ENCODE data around the gene TMEM259.
"Not testable (repeated sequence)": the region's sequence is repeated elsewhere in the genome, so short reads cannot be mapped to it uniquely, and the experiment has no call there.

Gene TMEM259

GRCh38 chr19:1038978-1039645, 18.2 kb upstream of the TMEM259 start:
- no peak for FAIRE-seq

DNA sequence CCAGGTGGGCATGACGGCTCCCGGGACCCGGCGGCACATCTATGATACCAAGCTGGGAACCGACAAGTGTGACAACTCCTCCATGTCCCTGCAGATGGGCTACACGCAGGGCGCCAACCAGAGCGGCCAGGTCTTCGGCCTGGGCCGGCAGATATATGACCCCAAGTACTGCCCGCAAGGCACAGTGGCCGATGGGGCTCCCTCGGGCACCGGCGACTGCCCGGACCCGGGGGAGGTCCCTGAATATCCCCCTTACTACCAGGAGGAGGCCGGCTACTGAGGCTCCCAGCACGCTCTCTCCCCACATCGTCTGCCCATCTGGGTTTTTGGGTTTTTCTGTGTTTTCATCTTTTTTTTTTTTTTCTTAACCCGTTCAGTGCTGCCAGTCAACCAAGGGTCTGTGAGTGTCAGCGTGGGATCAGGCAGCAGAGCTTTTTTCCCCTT, 16.7 kb upstream of the TMEM259 start:
- no peak for FAIRE-seq

GRCh38 chr19:1035998-1036621, 15.2 kb upstream of the TMEM259 start:
- no peak for FAIRE-seq

DNA sequence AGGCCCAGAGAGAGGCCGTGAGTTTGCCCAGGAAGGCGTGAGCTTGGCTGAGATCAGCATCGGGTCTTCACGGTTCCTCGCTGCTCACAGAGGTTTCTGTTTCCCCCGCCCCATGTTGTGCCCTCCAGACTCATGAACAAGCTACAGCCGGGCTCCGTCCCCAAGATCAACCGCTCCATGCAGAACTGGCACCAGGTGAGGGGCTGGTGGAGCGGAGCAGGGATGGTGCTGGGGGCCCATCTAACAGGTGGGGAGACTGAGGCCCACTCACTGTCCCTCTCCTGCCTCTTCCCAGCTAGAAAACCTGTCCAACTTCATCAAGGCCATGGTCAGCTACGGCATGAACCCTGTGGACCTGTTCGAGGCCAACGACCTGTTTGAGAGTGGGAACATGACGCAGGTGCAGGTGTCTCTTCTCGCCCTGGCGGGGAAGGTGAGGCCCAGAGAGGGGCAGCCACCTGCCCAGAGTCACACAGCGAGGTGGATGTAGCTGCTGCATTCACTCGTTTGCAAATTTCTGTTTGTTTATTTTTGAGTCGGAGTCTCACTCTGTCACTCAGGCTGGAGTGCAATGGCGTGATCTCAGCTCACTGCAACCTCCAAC, 11.4 kb upstream of the TMEM259 start:
- FAIRE-seq: no peak

DNA sequence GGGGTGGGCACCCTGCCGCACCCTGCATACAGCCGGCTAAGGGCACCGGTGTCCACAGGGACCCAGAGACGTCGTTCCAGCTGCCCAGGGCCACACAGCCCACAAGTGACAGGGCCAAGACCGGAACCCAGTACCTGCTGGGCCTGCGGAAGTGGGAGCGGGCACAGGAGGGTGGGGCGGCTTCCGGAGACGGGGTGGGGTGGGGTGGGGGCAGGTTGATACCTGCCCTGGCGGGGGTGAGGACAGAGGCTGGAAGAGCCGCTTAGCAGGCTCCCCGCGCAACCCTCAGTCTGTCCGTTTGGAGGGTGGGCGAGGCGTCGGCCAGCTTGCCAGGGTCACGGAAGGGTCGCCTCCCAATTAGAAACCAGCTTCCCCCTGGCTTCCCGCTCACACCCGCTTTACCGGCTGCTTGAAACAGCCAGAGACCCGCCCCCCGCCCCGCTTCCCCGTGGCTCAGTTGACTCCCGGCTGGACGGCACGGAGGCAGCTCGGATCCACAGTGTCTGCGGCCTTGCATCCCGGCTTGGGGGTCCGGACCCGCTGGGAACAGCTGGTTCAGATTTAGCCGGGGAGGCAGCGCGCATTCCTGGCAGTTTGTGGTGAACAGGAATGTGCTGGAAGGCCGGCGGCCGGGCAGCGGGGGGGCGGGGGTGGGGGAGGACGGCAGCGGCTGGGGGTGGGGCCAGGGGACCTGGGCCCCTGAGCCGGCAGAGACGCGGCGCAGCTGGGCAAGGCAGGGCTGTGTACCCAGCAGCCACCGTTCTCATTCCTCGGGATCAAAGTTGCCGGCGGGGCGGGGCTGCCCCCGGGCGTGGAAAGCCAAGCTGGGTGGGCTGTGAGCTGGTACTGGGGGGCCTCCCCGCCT, 7.4 kb upstream of the TMEM259 start:
- FAIRE-seq: no peak

DNA sequence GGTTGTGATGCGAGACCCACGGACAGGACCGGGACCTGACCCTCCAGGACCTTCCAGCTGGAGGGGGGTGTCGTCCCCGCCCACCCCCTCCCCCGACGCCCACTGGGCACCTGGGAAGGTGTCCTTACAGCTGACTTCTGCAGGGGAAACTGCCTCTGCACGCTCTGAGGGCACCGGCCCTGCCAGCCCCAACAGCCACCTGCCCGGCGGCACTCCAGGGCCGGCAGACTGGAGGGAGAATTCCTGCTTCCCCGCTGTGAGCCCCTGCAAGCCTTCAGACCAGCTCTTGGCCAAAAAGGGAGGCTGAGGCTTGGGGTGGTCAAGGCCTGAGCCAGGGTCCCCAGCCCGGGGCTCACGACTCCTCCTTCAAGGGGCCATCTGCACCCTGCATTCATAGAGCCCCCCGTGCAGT, 6.7 kb upstream of the TMEM259 start:
- no peak for FAIRE-seq

DNA sequence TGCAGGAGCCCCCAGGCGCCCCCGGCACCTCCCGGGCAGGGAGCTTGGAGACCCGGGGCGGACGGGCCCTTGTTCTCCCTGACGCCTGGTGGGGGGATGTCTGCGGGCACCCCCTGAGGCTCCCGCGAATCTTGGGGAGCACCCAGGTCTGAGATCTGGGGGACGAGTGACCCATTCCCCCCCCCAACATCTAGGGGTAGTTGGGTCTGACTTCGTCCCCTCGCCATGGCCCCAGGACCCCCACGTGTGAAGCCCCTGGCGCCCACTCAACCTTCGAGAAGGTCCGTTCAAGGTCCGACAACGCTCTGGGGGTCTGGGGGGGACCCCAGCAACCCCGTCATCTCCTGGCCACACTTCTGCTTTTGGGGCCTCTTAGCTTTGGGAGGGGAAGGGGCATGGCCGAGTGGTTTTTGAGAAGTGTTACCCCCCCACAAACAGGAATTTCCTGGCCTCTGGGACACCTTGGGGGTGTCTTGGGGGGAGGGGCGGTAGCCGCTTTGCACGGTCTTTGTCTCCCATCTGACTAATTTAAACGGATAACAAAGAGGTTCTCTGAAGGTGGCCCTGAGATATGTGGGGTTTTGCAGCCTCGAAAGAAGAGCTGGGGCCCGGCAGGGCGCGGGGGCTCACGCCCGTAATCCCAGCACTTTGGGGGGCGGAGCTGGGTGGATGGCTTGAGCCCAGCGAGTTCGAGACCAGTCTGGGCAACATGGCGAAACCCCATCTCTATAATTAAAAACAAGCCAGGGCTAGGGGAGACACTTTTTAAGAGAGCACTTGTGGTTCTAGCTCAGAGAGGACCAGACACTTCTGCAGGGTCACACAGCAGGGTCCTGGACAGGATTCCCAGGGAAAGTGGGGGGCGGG, 6.1 kb upstream of the TMEM259 start:
- no peak for FAIRE-seq

DNA sequence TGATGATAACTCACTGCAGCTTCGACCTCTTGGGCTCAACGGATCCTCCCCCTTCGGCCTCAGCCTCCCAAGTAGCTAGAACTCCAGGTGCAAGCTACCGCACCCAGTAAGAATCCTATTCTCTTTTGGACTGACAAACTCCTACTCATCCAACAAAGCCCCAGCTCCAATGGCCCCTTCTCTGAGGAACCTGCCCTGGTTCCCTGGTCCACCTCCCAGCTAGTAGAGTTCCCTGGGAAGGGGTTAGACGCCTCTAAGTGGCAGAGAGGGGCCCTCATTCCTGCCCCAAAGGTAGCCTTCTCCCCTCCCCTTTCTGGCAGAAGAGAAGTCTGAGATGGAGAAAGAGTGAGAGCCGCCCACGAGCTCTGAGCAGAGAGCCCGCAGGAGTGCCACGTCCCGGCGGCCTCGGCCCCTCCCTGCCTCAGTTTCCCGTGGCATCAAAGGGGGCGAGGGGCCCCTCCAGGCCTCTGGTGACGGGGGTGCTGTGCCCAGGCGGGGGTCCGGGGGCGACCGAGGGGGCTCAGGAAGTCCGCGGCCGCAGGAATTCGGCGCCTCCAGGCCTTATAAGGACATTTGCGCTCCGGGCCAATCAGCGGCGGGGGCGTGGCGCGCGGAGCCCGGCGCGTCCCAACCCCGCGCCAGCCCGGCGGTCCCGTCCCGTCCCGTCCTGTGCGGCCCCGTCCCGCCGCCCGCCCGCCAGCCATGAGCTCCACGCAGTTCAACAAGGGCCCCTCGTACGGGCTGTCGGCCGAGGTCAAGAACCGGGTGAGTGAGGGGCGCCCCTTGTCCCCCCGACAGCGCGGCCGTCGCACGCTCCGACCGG, 5.2 kb upstream of the TMEM259 start, which contains the start of gene CNN2:
Gene CNN2, plus strand, starts transcription at position 649 of the 823 bp plus-strand sequence. Its CDS starts 54 bp downstream, at position 703.
- no peak for FAIRE-seq

DNA sequence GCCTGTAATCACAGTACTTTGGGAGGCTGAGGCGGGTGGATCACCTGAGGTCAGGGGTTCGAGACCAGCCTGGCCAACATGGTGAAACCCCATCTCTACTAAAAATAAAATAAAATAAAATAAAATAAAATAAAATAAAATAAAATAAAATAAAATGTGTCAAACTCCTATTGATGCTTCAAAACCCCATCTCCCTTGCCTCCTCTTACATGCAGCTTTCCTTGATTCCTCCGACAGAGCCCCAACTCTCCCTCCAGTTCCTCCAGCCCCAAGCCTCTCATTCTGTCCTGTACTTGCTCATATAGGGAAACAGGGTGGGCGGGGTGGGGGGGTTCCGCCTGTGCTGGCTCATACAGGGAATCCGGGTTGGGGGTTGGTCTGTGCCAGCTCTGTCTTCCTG, 4.2 kb upstream of the TMEM259 start:
- not testable (repeated sequence) for FAIRE-seq

- not testable (repeated sequence) for FAIRE-seq
Measured at GRCh38 chr19:1023883-1024188, 2.9 kb upstream of the TMEM259 start.

GRCh38 chr19:1019980-1020867, 699 bp downstream of the TMEM259 start:
- FAIRE-seq: no peak

GRCh38 chr19:1019616-1019961, 1.3 kb downstream of the TMEM259 start:
- FAIRE-seq: no peak

- no peak for FAIRE-seq
Measured at GRCh38 chr19:1018932-1019615, 1.8 kb downstream of the TMEM259 start.

GRCh38 chr19:1018393-1018792, 2.5 kb downstream of the TMEM259 start:
- FAIRE-seq: no peak

GRCh38 chr19:1017906-1018305, 3.0 kb downstream of the TMEM259 start:
- FAIRE-seq: no peak

- FAIRE-seq: no peak
Measured at GRCh38 chr19:1017115-1017905, 3.6 kb downstream of the TMEM259 start.

- FAIRE-seq: no peak
Measured at GRCh38 chr19:1016647-1017114, 4.2 kb downstream of the TMEM259 start.

- FAIRE-seq: no peak
Measured at GRCh38 chr19:1015782-1016646, 4.9 kb downstream of the TMEM259 start.

Measured in endometrium (tissue), 2 donors.